GM11168 (cell line): ENCODE measurements around the gene FOXO3B.
"Not testable (repeated sequence)": the region's sequence is repeated elsewhere in the genome, so short reads cannot be mapped to it uniquely, and the experiment has no call there.

ENCODE experiments used
- in situ Hi-C: fragments of 300-500 bp; cut with MboI; formaldehyde crosslinking; loops from one replicate; pipeline ENCODE4 v1.12.0; 2022; ENCODE audit warnings: low sequenced_read_pairs; ENCODE audit not compliant: unreplicated experiment

The FOXO3B gene

GRCh38 chr17:18661924-18662624 is 20.0 kb downstream of the FOXO3B start:
- in situ Hi-C loops = not testable (repeated sequence)

DNA sequence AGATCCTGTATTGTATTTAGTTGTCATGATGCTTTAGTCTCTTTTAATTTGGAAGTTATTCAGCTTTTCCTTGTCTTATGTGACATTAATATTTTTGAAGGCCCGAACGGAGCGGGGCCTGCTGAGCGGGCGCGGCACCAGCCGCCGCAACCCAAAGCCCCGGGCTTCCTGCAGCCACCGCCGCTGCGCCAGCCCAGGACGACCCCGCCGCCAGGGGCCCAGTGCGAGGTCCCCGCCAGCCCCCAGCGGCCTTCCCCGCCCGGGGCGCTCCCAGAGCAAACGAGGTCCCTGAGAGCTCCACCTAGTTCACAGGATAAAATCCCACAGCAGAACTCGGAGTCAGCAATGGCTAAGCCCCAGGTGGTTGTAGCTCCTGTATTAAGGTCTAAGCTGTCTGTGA is 32.0 kb downstream of the FOXO3B start:
- in situ Hi-C loops = not testable (repeated sequence)

- in situ Hi-C loops = not testable (repeated sequence)
Measured at GRCh38 chr17:18644291-18644690, 37.8 kb downstream of the FOXO3B start, which contains the start of gene TBC1D28. Gene TBC1D28 (minus strand): TSS chr17:18644391. CDS start chr17:18641352, 3,039 bp downstream.

GRCh38 chr17:18643124-18643523 is 39.0 kb downstream of the FOXO3B start:
- in situ Hi-C loops = not testable (repeated sequence)

DNA sequence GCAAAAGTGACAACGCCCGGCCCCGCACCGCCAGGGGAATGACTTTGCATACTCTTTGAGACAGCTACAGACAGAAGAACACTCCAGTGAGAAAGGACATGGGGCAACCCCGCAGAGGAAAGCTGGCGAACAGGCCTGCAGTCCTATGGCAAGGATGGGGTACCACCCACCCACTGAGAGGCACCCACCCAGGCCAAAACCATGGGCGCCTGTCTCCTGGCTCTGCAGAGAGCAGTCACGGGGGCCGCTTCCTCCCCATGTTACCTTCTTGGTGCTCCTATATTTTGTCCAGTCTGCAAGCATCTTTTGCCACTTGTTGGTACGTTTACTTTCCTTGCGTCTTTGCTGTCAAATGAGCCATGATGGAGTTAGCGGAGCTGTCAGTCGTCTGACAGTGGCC is 43.8 kb downstream of the FOXO3B start:
- in situ Hi-C loops = not testable (repeated sequence)

GRCh38 chr17:18636237-18636636 is 45.9 kb downstream of the FOXO3B start:
- in situ Hi-C loops = not testable (repeated sequence)

DNA sequence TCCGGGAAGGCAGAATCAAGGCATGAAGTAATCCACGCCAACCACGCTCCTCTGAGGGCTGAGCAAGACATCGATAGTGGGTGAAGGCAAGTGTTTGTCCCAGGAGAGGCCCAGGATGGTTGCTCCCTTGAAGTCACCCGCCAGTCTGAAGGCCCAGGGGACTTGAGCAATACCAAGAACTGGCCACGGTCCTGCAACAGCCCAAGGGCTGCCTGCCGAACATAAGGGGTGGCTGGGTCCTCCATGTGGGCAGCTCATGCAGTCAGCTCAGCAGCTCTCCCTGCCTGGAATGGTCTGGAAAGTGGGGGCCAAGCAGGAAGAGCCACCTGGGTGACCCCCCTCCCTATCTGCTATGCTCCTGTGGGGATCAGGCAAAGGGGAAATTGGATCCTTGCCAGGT is 46.3 kb downstream of the FOXO3B start:
- in situ Hi-C loops = not testable (repeated sequence)

DNA sequence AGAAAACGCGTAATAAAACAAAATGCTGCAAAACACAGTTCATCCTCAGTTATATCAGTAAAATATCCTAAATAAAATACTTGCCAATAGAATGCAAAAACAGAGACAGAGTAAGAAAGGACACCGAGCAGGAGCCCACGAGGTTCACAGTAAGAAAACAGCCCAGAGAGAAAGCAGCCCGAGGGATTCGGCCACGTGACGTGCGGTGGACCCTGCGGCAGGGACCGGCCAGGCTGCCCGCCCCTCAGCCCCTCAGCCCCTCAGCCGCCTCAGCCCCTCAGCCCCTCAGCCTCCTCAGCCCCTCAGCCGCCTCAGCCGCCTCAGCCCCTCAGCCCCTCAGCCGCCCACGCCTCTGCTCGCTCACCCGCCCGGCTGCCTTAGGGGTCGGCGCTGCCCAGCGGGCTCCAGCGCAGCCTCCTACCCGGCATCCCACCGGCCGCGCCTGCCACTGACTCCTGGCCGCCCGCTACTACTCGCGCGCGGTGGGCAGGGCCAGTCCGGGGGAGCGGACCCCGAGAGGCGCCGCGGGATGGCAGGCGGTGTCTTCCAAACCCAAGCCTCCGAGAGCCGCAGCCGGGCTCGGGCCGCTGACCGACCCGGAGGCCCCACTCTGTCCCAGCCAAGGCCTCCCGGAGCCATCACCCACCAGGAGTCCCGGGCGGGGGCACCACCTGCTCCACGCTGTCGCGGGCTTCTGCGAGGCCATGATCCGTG is 47.4 kb downstream of the FOXO3B start:
- in situ Hi-C loops = not testable (repeated sequence)
